Thyroid gland (tissue), 4 donors: ENCODE measurements around the gene TRIM24.
"Not testable (repeated sequence)": the region's sequence is repeated elsewhere in the genome, so short reads cannot be mapped to it uniquely, and the experiment has no call there.

Experiments
- POLR2A ChIP-seq, 2 donors: fragments of 450-650 bp; IDR thresholded peaks; one replicate each; pipeline ENCODE4 v1.6.1; 2017; ENCODE audit warnings: antibody characterized with exemption in 2 of 2, mild to moderate bottlenecking in 2 of 2, moderate library complexity in 1 of 2
- TF ChIP-seq, protein P1 (sequence below), 6 experiments: fragments of 200-600 bp in 3 of 6; fragments of 450-650 bp in 3 of 6; sonication (generic) in 3 of 6; IDR thresholded peaks; one replicate each; pipeline ENCODE4 v1.5.1; 2016 to 2019; ENCODE audit warnings: antibody characterized with exemption in 6 of 6, mild to moderate bottlenecking in 2 of 6, inconsistent platforms in 1 of 6, moderate library complexity in 1 of 6

DNA sequence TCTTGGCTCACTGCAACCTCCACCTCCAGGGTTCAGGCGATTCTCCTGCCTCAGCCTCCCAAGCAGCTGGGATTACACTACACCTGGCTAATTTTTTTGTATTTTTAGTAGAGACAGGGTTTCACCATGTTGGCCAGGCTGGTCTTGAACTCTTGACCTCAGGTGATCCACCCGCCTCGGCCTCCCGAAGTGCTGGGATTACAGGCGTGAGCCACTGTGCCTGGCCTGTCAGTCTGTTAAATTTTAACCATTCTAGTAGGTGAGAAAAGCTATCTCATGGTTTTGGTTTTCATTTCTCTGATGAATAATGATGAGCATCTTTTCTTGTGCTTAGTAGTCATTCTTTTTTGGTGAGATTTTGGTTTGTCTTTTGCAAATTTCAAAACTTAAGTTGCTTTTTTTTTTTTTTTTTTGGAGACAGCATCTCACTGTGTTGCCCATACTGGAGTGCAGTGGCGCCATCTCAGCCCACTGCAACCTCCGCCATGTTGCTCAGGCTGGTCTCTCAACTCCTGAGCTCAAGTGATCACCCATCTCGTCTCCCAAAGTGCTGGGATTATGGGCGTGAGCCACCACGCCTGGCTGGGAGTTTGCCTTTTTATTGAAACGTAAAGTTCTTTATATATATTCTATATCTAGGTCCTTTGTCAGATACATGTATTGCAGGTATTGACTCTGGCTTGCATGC lies 6.2 kb downstream of the TRIM24 start:
- TF ChIP-seq, protein P1, sequence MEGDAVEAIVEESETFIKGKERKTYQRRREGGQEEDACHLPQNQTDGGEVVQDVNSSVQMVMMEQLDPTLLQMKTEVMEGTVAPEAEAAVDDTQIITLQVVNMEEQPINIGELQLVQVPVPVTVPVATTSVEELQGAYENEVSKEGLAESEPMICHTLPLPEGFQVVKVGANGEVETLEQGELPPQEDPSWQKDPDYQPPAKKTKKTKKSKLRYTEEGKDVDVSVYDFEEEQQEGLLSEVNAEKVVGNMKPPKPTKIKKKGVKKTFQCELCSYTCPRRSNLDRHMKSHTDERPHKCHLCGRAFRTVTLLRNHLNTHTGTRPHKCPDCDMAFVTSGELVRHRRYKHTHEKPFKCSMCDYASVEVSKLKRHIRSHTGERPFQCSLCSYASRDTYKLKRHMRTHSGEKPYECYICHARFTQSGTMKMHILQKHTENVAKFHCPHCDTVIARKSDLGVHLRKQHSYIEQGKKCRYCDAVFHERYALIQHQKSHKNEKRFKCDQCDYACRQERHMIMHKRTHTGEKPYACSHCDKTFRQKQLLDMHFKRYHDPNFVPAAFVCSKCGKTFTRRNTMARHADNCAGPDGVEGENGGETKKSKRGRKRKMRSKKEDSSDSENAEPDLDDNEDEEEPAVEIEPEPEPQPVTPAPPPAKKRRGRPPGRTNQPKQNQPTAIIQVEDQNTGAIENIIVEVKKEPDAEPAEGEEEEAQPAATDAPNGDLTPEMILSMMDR (IDR thresholded peaks at IDR 0.05) = not testable (repeated sequence)
- TF ChIP-seq POLR2A (IDR thresholded peaks at IDR 0.05) = not testable (repeated sequence)
